GM18520 (cell line): ENCODE results near the gene RNF32.
"Not testable (repeated sequence)": the region's sequence is repeated elsewhere in the genome, so short reads cannot be mapped to it uniquely, and the experiment has no call there.

Source experiments
- ATAC-seq: cut with Tn5 transposase; IDR thresholded peaks from one replicate; pipeline ENCODE4 v1.9.1; 2021; ENCODE audit not compliant: unreplicated experiment

RNF32 gene

DNA sequence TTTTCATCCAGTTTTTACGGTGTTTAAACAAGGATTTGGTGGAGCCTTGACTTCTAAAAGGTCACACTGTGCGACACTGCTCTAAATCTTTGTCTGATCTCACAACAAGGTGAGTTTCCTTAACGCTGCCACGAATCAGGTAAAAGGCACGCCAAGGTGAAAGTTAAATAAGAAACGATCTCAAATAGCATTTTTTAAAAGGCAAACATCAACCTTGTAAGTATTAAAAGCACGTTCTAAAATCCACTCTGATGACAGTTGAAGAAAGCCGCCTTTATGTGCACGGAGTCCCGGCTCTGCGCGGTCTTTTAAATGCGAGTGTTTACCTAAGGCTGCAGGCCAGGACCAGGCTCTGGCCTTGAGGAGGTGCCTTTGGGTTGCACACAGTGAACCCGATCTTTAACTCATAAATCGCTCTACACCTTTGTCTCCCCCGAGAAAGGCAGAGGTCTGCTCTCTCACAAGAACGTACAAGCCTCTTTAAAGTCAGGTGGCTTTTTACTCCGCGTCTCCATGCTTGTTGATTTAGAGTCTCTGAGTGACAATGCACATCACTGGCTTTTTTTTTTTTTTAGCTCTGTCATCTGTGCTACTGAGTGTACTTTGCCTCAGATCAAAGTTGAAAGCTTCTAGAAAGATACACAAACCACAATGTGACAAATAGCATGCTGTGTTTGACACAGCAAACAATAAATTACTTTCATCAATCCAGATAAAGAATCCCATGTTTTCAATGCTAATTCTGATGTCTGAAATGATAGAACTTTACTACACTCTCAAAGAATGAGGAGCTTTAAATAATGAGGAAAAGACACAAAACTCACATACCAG lies 25.9 kb upstream of the RNF32 start:
- no peak for ATAC-seq

DNA sequence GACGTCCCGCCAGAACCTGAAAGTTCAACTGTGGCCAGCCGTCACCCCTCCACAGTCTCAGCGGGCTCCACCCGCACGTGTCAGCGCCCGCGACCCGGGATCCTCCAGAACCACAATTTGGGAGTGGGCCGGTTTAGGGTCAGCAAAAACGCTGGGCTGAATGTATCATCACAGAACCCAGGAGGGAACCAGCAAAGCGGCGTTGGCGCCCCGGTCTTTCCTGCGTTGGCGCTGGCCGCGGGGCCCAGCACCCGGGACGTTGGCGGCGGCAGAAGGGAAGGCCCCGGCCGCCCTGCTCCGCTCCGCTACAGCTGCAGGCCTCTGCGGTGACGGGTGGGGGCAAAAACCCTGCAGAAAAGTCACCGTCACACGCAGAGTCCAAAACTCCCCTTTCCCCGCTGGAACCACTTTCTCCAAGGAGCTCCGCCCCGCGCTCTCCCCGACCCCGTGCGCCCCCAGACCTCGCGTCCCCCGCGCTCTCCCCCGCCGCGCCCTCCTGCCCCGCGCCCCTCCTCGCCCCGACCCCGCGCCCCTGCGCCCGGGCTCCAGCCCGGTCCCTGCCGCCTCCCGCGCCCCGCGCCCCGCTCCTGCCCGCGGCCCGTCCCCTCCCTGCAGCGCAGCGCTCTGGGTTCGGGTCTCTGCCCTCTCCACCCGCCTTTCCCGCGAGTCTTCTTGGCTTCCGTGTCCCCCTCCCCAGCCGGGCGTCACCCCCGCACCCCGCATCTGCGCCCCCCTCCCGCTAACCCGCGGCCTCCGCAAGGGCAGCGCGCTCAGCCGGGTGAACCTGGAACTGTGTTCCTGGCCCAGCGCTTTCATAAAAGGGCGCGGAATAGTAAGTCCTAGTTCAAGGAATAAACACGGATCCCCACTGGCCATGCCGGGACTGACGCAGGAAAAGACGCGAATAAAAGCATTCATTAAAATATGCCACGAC lies 24.0 kb upstream of the RNF32 start:
- ATAC-seq: no peak

DNA sequence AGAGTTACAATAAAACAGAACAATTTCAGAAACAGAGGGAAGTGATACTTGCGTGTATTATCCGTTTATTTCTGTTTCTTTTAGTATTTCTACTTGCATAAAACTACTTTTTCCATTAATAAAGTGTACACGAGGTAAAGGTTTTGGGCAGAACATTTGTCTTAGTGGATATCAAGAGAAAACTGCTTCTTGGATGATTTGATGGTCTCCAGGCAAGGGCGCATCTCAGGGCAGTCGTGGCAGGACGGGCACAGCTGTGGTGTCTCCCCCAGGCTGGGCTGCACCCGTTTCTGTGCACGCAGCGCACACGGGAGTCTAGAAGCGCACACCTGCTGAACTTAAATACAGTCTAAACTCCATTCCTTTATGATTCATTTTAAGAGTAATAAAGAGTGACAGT lies 23.4 kb upstream of the RNF32 start:
- no peak for ATAC-seq

DNA sequence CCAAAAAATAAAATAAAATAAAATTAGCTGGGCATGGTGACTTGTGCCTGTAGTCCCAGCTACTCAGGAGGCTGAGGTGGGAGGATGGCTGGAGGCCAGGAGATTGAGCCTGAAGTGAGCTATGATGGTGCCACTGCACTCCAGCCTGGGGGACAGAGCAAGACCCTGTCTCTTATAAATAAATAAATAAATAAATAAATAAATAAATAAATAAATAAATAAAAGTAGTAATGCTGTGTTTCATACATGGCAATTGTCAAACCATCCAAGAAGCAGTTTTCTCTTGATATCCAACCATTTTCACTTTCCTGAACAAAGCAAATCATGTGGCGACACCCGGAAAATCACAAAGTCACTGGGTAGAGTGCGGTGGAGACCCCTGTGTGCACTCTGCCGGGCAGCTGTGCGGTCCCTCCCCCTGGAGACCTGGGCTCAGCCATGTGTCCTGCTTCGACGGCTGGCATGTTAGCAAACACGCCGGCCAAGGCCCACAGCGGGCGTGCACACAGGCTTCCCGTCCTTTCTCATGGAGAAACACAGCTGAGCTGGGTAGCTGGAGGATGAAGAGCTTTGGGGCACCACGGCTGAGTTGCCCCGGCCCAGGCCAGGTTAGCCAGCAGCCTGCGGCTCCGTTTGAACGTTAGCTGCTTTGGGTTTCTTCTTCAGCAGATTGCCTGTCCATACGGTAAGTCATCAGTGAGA lies 22.3 kb upstream of the RNF32 start:
- no peak for ATAC-seq

DNA sequence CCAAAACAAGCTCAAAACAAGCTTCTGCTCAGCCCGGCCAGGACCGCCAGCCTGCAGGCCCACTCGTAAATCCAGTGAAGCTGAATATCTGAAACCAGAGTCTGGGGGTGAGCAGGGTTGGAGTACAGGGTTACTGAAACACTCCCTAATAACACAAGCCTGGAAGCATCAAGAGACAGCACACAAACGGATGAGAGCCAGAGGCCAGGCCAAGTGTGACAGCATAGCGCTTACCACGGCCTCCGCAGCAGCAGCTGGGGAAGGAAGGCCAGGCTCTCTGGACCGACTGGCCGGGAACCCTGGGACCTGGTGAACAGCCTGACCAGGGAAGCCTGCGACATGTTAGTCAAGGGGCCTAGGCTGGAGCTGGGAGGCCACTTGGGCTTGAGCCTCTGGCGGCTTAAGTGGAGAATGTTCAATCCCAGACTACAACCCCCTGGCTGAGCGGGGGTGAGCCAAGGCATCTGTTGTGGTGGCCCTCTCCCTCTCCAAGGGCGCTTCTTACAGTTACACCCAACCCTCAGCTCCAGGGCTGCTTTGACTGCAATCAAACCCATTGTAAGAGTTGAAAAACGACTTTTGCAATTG lies 21.7 kb upstream of the RNF32 start:
- ATAC-seq: no peak

DNA sequence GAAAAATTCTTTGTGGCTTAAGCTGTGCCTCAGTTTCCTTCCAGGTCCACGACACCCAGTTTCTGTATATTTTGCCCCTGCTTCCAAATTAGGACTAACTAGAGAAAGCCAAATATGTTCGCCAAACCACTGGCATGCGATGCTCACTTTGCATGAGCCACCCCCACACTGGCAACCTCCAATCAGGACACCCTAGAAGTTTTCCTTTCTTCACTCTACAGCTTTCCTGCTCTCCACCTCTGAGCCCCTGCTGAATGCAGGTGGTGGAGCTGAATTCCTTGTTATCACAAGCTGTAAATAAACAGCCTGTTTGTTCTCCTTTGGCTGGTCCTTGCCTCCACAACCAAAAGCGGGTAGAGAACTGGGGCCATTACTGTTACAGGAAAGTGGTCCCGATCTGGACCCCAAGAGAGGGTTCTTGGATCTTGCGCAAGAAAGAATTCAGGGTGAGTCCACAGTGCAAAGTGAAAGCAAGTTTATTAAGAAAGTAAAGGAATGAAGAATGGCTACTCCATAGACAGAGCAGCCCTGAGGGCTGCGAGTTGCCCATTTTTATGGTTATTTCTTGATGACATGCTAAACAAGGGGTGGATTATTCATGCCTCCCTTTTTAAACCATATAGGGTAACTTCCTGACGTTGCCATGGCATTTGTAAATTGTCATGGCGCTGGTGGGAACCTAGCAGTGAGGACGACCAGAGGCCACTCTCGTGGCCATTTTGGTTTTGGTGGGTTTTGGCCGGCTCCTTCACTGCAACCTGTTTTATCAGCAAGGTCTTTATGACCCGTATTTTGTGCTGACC lies 20.9 kb upstream of the RNF32 start:
- ATAC-seq: not testable (repeated sequence)

DNA sequence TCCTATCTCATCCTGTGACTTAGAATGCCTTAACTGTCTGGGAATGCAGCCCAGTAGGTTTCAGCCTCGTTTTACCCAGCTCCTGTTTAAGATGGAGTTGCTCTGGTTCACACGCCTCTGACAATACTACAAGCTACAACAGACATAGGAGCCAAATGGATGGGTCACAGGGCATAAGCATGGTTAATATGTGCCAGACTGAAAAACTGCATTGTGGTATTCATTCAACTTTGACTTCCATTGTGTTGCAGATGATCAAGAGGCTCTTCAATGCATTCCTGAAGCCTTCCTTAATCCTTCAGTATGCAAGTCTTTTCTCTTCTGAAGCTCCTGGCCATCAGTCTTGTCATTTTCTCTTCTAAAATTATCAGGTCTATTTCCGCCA lies 20.3 kb upstream of the RNF32 start:
- ATAC-seq: no peak

DNA sequence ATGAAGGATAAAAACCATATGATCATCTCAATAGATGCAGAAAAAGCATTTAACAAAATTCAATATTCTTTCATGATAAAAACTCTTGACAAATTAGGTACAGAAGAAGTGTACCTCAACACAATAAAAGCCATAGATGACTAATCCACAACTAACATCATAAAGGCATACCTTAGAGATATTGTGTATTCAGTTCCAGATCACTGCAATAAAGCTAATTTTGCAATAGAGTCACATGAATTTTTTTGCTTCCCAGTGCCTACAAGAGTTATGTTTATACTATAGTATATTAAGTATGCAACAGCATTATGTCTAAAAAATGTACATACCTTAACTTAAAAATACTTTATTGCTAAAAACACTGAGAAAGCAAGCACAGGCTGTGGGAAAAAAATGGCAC lies 18.9 kb upstream of the RNF32 start:
- no peak for ATAC-seq

DNA sequence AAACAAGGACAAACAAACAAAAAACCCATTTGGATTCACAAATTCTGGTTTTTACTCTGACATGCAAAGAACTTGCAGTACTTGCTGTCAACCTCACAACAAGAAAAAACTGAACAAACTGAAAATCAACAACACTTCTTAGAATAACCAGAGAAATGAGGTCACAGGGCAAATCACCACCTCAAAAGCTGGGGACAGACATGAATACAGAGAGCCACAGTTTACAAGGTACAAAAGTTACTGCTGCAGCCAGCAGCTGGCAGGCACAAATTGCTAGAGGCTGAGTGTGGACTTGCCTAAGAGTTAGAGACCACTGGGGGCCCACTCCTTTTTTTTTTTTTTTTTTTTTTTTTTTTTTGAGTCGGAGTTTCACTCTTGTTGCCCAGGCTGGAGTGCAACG lies 15.0 kb upstream of the RNF32 start:
- no peak for ATAC-seq

DNA sequence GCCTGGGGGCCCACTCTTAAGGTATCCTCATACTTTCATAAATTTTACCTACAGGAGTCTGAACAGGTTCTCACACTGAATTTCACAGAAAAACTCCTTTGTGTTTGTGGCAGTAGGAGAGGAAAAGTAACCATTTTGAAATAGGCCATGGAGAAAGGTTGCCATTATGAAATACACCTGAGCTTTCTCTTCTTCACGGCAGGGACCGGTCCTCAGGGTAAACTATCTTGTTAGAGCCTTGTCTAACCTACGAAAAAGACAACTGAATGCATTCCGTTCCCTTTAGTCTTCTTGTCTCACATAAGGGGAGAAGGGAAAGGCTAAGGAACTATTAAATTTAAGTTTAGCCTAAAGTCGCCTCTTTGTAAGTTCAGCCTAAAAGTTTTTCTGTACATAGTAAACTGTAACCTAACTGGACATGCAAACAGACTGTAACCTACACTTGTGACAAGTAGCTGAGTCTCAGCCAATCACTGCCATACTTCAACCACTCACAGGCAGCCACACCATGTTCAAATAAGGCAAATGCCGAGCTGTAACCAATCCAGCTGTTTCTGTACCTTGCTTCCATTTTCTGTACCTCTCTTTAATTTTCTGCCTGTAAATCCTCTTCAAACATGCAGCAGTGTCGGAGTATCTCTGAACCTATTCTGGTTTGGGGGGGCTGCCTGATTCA lies 14.2 kb upstream of the RNF32 start:
- ATAC-seq: no peak

DNA sequence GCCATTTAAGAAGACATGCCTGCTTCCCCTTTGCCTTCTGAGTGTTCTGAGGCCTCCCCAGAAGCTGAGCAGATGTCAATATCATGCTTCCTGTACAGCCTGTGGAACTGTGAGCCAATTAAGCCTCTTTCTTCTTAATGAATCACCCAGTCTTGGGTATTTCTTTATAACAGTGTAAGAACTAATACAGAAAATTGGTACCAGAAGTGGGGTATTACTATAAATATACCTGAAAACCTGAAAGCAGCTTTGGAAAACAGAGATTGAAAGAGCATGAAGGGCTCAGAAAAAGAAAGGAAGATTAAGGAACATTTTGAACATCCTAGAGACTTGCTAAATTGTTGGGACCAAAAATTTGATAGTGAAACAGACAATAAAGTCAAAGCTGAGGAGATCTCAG lies 12.0 kb upstream of the RNF32 start:
- ATAC-seq: no peak

DNA sequence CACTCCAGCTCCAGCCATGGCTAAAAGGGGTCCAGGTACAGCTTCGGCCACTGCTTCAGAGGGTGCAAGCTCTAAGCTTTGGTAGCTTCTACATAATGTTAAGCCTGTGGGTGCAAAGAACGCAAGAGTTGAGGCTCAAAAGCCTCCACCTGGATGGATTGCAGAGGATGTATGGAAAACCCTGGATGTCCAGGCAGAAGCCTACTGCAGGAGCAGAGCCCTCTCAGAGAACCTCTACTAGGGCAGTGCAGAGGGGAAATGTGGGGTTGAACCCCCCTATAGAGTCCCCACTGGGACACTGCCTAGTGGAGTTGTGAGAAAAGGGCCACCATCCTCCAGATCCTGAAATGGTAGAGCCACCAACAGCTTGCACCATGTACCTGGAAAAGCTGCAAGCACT lies 10.7 kb upstream of the RNF32 start:
- no peak for ATAC-seq

DNA sequence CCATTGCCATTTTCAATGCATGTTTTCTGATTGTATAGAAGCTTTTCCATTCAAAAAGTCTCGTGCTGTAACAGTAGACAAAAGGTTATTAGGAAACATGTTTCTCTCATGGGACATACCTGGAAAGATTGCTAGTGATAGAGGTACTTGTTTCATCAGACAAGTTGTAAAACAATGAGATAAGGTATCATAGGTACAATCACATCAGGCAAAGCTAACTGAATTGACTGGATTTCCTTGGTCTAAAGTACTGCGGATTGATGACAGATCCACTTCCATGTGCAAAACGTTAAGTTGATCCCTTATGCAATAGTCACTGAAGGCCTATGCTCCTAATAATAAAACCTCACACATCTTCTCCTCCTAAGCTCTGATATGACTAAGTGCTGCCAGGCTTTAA lies 6.5 kb upstream of the RNF32 start:
- ATAC-seq: no peak

DNA sequence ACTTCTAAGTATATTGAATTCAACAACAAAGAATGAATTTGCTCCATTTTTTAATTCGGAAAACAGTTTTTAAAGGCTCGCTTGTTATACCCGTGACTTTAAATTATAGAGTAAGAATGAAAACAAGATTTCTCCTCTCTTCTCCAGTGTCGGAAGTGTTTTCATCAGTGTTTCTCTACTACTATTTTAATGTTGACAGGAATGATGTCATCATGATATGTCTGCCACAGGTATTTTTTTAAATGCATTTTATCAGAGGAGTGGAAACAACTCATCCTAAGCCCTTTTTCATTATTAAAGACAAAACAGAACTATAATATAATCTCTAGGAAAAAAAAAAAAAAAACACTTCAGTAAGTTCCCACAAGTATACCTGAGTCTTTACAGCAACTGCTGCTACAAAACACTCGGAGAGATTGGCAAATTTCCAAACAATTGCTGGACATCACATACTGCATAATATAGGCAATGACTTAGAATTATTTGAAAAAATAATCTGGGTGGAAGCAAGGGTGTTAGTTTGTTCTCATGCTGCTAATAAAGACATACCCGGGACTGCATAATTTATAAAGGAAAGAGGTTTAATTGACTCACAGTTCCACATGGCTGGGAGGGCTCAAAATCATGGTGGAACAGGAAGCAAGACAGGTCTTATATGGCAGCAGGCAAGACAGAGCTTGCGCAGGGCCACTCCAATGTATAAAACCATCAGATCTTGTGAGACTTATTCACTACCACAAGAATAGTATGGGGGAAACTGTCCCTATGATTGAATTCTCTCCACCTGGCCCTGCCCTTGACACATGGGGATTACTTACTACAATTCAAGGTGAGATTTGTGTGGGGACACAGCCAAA lies 4.8 kb upstream of the RNF32 start:
- ATAC-seq: no peak

DNA sequence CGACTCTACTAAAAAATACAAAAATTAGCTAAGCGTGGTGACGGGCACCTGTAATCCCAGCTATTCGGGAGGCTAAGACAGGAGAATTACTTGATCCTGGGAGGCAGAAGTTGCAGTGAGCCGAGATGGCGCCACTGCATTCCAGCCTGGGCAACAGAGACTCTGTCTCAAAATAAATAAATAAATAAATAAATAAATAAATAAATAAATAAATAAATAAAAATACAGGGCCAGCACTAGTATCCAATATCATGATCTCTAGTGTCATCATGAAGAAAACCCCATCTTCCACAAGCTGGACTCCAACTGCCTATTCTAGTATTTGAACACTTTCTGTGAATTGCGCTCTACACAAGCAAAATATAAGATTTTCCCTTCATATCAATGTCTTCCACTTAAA lies 3.5 kb upstream of the RNF32 start:
- not testable (repeated sequence) for ATAC-seq

DNA sequence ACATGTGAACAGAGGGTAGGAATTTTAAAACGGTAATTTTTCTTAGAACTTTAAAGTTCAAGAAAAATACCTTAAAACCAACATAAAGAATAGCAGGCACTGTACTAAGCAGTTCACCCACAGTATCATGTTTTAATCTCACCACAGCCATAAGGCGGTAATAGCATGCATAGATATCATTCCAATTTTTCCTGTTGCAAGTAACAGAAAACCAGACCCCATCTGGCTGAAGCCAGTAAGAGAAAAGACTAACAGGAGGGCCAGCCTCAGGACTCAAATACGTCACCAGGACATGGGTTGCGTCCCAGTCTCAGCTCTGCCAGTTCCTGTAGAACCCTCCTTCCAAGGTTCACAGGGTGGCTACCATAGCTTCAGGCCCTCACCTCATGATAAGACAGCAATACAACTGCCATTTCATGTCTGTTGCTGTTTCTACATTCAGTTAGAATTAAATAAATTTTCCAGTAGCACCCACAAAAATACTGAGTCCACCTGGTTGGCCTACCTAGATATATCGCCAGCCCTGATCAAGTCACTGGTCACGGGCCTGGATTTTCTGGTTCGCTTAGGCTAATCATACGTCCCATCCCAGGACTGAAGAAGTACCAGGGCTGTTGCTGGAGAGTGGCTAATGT lies 2.0 kb upstream of the RNF32 start:
- ATAC-seq: no peak

DNA sequence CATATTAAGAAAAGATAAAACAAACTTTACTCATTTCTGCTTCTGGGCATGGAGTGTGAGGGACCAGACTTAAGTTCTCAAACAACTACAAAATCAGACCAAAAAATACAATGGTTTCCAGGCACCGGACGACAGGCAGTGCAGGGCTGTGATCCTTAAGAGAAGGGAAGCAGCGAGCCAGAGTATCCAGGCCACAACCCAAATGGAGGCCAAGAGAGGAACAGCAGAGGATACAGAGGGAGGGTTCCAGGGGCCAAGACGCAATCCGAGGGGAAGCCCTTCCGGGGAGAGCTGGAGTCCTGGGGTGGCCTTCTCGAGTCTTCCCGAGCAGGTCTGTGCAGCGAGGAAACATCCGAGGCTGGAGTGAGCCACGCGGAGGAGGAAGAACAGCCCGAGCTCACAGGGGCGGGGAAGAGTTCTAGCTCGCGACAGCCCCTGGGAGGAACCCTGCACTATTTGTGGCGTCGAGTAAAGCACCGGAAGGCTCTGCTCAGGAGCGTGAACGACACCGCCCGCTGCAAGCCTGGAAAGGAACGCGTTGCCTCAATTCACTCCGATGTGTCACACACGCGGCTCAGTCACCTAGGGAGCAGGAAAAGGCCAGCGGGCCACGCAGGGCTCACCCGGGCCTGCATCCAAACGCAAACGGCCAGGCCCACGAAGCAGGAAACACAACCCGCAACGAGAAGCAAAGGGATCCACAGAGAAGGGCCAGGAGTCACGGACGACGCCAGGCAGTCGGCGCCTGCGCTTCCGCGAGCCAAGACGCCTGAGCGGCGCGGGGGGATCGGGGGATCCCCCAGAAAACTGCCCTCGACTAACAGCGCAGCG lies 933 bp upstream of the RNF32 start:
- ATAC-seq: no peak
